Measurements from ENCODE around the gene MAP3K5.
"Not testable (repeated sequence)": the region's sequence is repeated elsewhere in the genome, so short reads cannot be mapped to it uniquely, and the experiment has no call there.

MAP3K5 gene

DNA sequence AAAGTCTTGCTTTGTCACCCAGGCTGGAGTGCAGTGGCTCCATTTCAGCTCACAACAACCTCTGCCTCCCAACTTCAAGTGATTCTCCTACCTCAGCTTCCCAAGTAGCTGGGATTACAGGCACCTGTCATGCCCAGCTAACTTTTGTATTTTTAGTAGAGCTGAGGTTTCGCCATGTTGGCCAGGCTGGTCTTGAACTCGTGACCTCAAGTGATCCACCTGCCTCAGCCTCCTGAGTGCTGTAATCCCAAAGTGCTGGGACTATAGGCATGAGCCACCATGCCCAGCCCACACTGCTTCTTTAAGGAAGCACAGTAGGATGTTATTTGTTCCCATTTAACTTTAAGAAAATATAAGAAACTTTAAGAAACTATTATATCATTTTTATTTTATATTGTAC is 206.8 kb downstream of the MAP3K5 start:
- DNase-seq: not testable (repeated sequence)

DNA sequence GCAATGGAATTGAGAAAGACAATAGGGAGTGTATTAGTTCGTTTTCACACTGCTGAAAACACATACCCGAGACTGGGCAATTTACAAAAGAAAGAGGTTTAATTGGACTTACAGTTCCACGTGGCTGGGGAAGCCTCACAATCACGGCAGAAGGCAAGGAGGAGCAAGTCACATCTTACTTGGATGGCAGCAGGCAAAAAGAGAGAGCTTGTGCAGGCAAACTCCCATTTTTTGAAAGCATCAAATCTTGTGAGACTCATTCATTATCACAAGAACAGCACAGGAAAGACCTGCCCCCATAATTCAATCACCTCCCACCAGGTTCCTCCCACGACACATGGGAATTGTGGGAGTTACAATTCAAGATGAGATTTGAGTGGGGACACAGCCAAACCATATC is 208.0 kb downstream of the MAP3K5 start:
- not testable (repeated sequence) for DNase-seq

DNA sequence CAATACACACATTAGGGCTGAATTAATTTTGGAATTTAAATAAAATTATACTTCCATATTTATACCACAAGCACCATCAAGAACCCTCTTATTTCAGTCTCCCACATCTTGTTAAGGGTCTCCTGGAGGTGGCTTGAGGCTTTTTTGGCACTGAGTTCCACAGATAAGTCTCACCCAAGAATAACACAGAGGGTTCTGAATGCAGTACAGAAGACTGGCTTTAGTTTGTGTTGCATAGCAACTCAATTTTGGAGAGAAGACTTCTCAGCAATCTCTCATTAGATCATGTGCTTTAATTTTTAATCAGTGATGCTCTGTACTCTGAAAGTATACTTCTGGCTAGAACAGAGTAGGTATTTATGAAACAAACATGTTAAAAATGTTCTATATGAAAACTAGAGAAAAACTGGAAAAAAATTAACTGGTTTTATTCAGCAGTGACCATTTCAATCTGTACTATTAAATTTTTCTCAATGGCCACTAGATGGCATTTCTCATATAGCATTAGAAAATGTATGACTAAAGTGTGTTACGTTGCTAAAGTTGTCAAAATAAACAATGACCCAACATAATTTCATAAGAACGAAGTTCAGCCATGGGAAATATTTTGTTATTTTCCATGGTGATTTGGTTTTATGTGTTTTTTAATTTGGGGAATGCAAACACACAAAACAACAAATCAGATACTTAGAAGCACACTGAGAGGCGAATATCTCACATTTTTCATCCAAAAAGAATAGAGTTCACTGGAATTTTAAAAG is 209.4 kb downstream of the MAP3K5 start:
- DNase-seq: no peak

- DNase-seq: no peak
These were observed 212.5 kb downstream of the MAP3K5 start for GRCh38 chr6:136579800-136580199.

- no peak for DNase-seq
These were observed 215.5 kb downstream of the MAP3K5 start for GRCh38 chr6:136576821-136577220.

- no peak for DNase-seq
These were observed 220.8 kb downstream of the MAP3K5 start for GRCh38 chr6:136571496-136571895.

GRCh38 chr6:136571065-136571464 is 221.2 kb downstream of the MAP3K5 start:
- DNase-seq: no peak

DNA sequence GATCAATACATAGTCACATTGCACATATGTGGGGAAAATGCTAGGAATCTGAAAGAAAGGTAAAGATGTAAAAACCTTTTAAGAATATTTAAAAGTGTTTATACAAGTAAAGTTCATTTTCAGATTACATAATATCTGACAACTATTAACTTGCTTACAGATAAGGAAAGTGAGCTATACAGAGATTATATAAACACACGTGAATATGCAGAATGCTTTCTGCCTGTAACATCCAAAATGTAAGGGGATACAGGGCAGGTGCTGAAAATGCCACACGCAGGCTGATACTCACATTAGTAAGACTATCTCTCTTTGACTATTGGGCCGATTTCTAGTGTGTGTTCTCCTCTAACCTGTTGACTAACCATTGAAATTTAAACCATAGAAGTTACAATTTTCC is 224.1 kb downstream of the MAP3K5 start:
- no peak for DNase-seq

- no peak for DNase-seq
These were observed 224.6 kb downstream of the MAP3K5 start for GRCh38 chr6:136567688-136568087.

DNA sequence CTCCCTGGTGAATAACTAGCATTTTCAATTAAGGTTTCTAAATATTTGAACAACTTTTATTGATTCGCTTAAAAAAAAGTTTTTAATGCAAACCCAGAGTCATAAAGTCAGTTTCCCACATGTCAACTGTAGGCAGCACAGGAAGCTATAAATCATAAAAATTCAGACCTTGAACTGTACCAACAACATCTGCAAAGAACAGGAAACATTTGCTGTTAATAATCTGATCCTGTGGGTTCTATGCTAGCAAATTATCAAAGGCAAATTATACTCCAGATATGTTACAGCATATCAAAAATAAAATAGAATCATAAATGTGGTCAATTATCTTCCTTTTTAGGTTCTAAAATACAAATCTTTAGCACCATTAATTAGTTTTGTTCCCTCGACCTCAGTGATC is 225.4 kb downstream of the MAP3K5 start:
- no peak for DNase-seq

GRCh38 chr6:136566007-136566487 is 226.2 kb downstream of the MAP3K5 start:
- no peak for DNase-seq

GRCh38 chr6:136564180-136564579 is 228.1 kb downstream of the MAP3K5 start:
- no peak for DNase-seq

DNA sequence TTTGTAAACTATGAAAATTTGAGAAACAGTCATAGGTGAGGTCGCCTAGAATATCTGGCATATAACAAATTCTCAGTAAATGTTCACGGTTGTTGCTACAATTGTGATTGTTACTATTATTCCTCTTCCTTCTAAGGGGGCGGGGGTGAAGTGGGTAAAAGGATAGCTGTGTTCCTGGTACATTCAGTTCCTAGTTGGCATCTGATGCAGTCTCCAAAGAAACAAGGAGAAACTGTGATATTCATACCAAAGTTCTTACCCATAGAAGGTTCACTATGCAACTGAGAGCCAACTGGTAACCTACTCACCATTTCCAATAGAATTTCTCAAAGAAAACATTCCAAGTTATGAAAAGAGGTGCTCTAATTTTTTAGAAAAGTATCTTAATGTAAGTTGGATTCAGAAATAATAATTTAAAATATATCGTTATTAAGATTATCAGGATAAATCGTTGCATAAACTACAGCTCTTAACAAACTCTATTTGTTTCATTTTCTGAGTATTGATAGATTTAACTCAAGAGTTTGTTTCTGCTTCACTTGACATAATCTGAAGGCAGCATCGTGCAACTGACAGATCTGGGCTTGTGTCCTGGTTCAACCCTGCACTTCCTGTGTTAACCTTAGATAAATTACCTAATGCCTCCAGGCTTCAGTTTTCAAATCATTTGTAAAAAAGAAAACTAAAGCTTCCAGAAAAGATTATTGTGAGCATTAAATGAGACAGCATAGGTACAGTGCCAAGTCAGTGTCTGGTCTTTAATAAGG is 228.7 kb downstream of the MAP3K5 start:
- no peak for DNase-seq

GRCh38 chr6:136562211-136562610 is 230.1 kb downstream of the MAP3K5 start:
- DNase-seq: no peak

DNA sequence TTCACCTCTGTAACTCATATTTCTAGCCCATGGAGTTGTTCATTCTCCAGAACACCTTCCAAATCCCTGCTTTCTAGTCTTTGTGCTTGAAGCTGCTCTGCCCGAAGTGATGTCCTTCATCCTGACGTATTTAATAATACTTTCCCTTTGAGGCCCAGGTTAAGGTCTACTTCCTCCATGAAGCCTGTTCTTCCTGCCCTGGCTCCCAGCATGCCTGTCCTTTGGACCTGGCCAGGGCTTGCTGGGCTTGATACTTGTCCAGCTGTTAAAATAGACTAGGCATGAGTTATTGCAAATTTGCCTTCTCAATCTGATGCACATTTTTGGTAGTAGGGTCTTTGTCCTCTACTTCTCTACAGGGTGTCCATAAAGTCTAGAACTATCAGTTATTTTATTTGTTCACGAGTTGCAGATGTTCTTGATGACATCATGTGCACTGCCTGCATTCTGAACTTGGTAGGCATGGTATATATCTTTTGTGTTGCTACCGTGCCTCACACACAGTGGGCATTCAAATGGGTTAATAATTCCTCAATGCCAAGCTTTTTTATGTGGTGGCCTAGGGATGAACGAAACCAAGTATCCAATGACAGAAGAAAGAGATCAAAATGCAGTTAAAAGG is 239.0 kb downstream of the MAP3K5 start:
- no peak for DNase-seq

GRCh38 chr6:136552054-136552453 is 240.2 kb downstream of the MAP3K5 start:
- no peak for DNase-seq

DNA sequence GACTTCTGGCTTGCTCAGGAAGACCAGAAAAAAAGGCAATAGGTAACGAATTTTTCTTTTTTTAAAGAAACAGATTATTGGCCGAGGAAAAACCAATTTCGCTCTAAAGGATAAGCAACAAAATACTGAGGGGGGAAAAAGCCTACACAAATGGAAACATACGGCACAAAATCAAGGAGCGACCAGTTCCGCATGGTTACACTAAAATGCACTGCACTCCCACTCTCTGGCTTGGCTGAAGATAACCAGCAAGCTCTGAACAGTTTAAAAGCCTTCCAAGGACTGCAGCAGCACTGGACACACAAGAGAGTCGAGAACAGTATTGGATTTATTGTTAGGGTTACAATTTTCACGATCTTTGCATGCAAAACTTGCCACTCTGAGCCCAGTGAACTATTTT is 241.2 kb downstream of the MAP3K5 start:
- no peak for DNase-seq

GRCh38 chr6:136550330-136551071 is 241.8 kb downstream of the MAP3K5 start, which contains the start of gene MAP7:
MAP7 (minus strand) TSS chr6:136550422; CDS start chr6:136550408, 14 bp downstream.
- DNase-seq: peak in 42 of 56 donors; percentile 6 to 71 (median 36)

GRCh38 chr6:136550045-136550329 is 242.3 kb downstream of the MAP3K5 start:
- DNase-seq: peak in 4 of 56 donors; percentile 42 to 54 (median 47)

GRCh38 chr6:136549300-136550044 is 242.8 kb downstream of the MAP3K5 start:
- DNase-seq: peak in 19 of 56 donors; percentile 5 to 68 (median 23)

Data from nucleus accumbens (tissue), 56 donors.